GM12878 (cell line): Measurements from ENCODE around the gene ZNF618. TPM values are rescaled to one million over a fixed set of nuclear protein-coding genes. Genes with fewer than 3 reads are reported as not detected.

Experiments
- ATAC-seq: fragments of 200-7000 bp; cut with Tn5 transposase; 3 replicates; pipeline ENCODE4 v1.9.1; 2020; ENCODE audit warnings: mild to moderate bottlenecking, moderate library complexity
- BruUV-seq: library from RNA; stranded (reverse); fragments of 400-500 nt; replicated peaks from 2 replicates; lab custom pipeline; 2021; lab: Mats Ljungman, UMichigan
- CTCF ChIA-PET: fragments of 300-600 bp; sonication (Branson Sonifier 250); formaldehyde crosslinking; extraction: SDS; loops from one replicate; lab custom pipeline; 2021; ENCODE audit warnings: inconsistent platforms; lab: Yijun Ruan, JAX
- POLR2A ChIA-PET: fragments of 350-600 bp; formaldehyde crosslinking; extraction: SDS; loops from one replicate; lab custom pipeline; 2021; ENCODE audit warnings: inconsistent platforms; lab: Charles Lee
- RAD21 ChIA-PET: fragments of 300-600 bp; sonication (Branson Sonifier 250); formaldehyde crosslinking; loops from one replicate; lab custom pipeline; 2023; ENCODE audit warnings: antibody characterized with exemption; ENCODE audit not compliant: unreplicated experiment; lab: Charles Lee
- SMC1A ChIA-PET: fragments of 300-600 bp; sonication (Branson Sonifier 250); formaldehyde crosslinking; loops from one replicate; lab custom pipeline; 2023; ENCODE audit not compliant: unreplicated experiment, uncharacterized antibody; lab: Charles Lee
- DNase-seq: peaks from one replicate; pipeline ENCODE4 v3.0.0-alpha.2; 2011; ENCODE audit warnings: low read depth, low spot score
- FAIRE-seq: peaks from 3 replicates; lab custom pipeline; 2011; peaks lifted over from hg19 to GRCh38; lab: Jason Lieb, UNC
- H2AFZ ChIP-seq: 2 replicates; pipeline ENCODE4 v1.6.0; 2011; ENCODE audit warnings: low read depth, low read length, control low read depth; ENCODE audit not compliant: control insufficient read depth
- H3K27ac ChIP-seq: 2 replicates; pipeline ENCODE4 v1.5.1; 2011; ENCODE audit warnings: control low read depth; ENCODE audit not compliant: control insufficient read depth, insufficient read depth
- H3K27me3 ChIP-seq, 2 experiments: replicated peaks in 1 of 2; 2 replicates each; pipeline versions ENCODE4 v1.6.0 to v1.6.1; 2011; ENCODE audit warnings: low read length in 1 of 2; ENCODE audit not compliant: control insufficient read depth in 2 of 2, insufficient read depth in 2 of 2
- H3K36me3 ChIP-seq, 2 experiments: 2 replicates each; pipeline ENCODE4 v1.5.1; 2011; ENCODE audit warnings: low read length in 1 of 2; ENCODE audit not compliant: control insufficient read depth in 2 of 2, insufficient read depth in 2 of 2
- H3K4me1 ChIP-seq: 2 replicates; pipeline ENCODE4 v1.6.1; 2011; ENCODE audit warnings: mild to moderate bottlenecking, low read length, moderate library complexity, mixed read lengths; ENCODE audit not compliant: control insufficient read depth, insufficient read depth
- H3K4me2 ChIP-seq: 2 replicates; pipeline ENCODE4 v1.6.0; 2011; ENCODE audit warnings: control low read depth; ENCODE audit not compliant: control insufficient read depth, insufficient read depth
- H3K4me3 ChIP-seq: fragments of 200-600 bp; sonication (generic); 2 replicates; pipeline ENCODE4 v1.5.1; 2016
- H3K79me2 ChIP-seq: 2 replicates; pipeline ENCODE4 v1.6.0; 2011; ENCODE audit warnings: low read length; ENCODE audit not compliant: control insufficient read depth, insufficient read depth
- H3K9ac ChIP-seq: 2 replicates; pipeline ENCODE4 v1.8.0; 2011; ENCODE audit warnings: low read length, control low read depth, mixed read lengths; ENCODE audit not compliant: control insufficient read depth, insufficient read depth
- H3K9me3 ChIP-seq: replicated peaks from 3 replicates; pipeline ENCODE4 v1.5.1; 2011; ENCODE audit warnings: mild to moderate bottlenecking, low read length; ENCODE audit not compliant: control insufficient read depth, insufficient read depth
- H4K20me1 ChIP-seq: 2 replicates; pipeline ENCODE4 v1.6.0; 2011; ENCODE audit not compliant: control insufficient read depth, insufficient read depth
- ATF7 ChIP-seq: fragments of 450-650 bp; IDR thresholded peaks from 2 replicates; pipeline ENCODE4 v1.6.1; 2016; ENCODE audit warnings: low read depth, mild to moderate bottlenecking
- BHLHE40 ChIP-seq, 2 experiments: fragments of 450-650 bp in 1 of 2; IDR thresholded peaks; 2 replicates each; pipeline ENCODE4 v1.6.1; 2011 to 2017; ENCODE audit warnings: low read depth in 2 of 2, borderline replicate concordance in 1 of 2, improper control_type of control experiment in 1 of 2, low read length in 1 of 2, mild to moderate bottlenecking in 1 of 2
- MEF2A ChIP-seq: IDR thresholded peaks from 2 replicates; pipeline ENCODE4 v1.6.1; 2011; ENCODE audit warnings: low read depth, mild to moderate bottlenecking, low read length, moderate library complexity; ENCODE audit not compliant: insufficient read depth
- POU2F2 ChIP-seq: IDR thresholded peaks from 3 replicates; pipeline ENCODE4 v1.6.1; 2011; ENCODE audit warnings: low read depth, mild to moderate bottlenecking, low read length, borderline replicate concordance
- SPI1 ChIP-seq: IDR thresholded peaks from 2 replicates; pipeline ENCODE4 v1.6.1; 2011; ENCODE audit warnings: low read depth, mild to moderate bottlenecking, low read length, moderate library complexity, borderline replicate concordance; ENCODE audit not compliant: insufficient read depth
- TAF1 ChIP-seq: IDR thresholded peaks from 2 replicates; pipeline ENCODE4 v1.6.1; 2011; ENCODE audit warnings: mild to moderate bottlenecking, low read depth, low read length, borderline replicate concordance
- WRNIP1 ChIP-seq: IDR thresholded peaks from 2 replicates; pipeline ENCODE4 v1.6.1; 2011; ENCODE audit warnings: low read depth, low read length, improper control_type of control experiment, borderline replicate concordance
- WGBS: methylation state at CpG from one replicate; pipeline ENCODE4 v1.1.6; 2016; ENCODE audit warnings: low lambda C conversion rate; ENCODE audit not compliant: insufficient replicate concordance, insufficient coverage; ENCODE audit errors: missing lambda C conversion rate; 5-methylcytosine and 5-hydroxymethylcytosine counted together
- in situ Hi-C: fragments of 300-500 bp; cut with MboI; formaldehyde crosslinking; loops from 9 replicates; pipeline ENCODE4 v1.14.3; 2018; ENCODE audit warnings: mixed read lengths
- intact Hi-C: fragments of 100-400 bp; cut with micrococcal nuclease; formaldehyde crosslinking; loops from one replicate; pipeline ENCODE4 v1.14.2; 2022; ENCODE audit not compliant: unreplicated experiment
- polyA plus RNA-seq, 11 experiments: library from polyadenylated mRNA; depleted of rRNA in 4 of 11; unstranded in 6 of 11; stranded (reverse) in 5 of 11; fragments of >200 nt; fragmentation: Nextera tagmentation in 4 of 11; fragmentation: Illumina TruSeq in 1 of 11; extraction: Ambion mirVana in 4 of 11; extraction: Trizol in 1 of 11; gene quantifications; 1 replicate in 1 of 11; 2 replicates in 10 of 11; pipeline versions ENCODE4 v1.2.1 to v1.2.3, GENCODE V29; 2011 to 2016; ENCODE audit warnings: inconsistent platforms in 2 of 11, missing spikeins in 2 of 11, low read depth in 1 of 11
- total RNA-seq, 4 experiments: library from RNA; depleted of rRNA in 3 of 4; stranded (reverse); fragments of >200 nt in 3 of 4; fragmentation: Illumina TruSeq in 1 of 4; extraction: Trizol in 1 of 4; gene quantifications; 2 replicates each; pipeline versions ENCODE4 v1.2.1 to v1.2.3, GENCODE V29; 2013 to 2021
- TF ChIP-seq, protein P1 (sequence below), 3 experiments: IDR thresholded peaks in 2 of 3; conservative IDR thresholded peaks in 1 of 3; 2 replicates each; pipeline ENCODE4 v1.5.1; 2011; ENCODE audit warnings: low read depth in 3 of 3, low read length in 3 of 3, mild to moderate bottlenecking in 3 of 3, control low read depth in 2 of 3, moderate library complexity in 2 of 3, inconsistent platforms in 1 of 3, mixed read lengths in 1 of 3; ENCODE audit not compliant: control insufficient read depth in 2 of 3, insufficient read depth in 1 of 3; ENCODE audit errors: extremely low read depth in 1 of 3
- TF ChIP-seq, protein P2 (sequence below): IDR thresholded peaks from 2 replicates; pipeline ENCODE4 v1.6.1; 2012; ENCODE audit warnings: low read length, inconsistent platforms

Gene ZNF618
- total and polyA plus RNA-seq, 10 of the 15 experiments (the other 5 are each of a cell fraction or from before 2014, with no cell fraction given) = 0.01 to 0.24 (median 0.06) TPM; not detected in 2

DNA sequence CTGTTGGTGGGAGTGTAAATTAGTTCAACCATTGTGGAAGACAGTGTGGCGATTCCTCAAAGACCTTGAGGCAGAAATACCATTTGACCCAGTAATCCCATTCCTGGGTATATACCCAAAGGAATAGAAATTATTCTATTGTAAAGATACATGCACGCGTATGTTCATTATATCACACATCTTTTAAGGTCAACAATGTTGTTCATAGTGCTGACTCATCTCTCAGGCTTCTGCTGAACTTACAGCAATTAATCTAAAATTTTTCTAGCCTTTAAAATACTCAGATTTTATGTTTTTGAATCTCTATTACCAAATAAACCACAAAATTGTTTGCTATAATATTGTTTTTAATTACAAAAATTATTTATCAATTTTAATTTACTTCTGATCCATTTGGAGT lies 38.8 kb upstream of the ZNF618 start (continued):
- TF ChIP-seq POU2F2 (no peak), TAF1 (no peak), SPI1 (no peak)

DNA sequence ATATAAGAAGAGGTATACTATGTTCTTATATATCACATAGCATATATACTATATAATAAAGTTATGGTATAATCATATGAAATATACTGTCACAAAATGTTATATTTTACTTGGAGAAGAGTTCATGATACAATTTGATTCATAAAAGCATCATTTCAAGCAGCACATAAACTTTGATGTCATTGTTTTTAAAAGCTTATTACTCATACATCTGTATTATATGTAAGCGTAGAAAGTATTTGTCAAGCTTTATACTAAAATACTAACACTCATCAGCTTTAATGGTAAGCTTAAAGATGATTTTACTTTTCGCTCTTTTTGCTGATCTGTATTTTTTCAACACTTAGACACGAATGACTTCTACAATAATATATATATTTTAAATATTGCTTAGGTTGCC lies 34.0 kb upstream of the ZNF618 start:
- ATAC-seq (no peak), FAIRE-seq (no peak), DNase-seq (no peak)
- in situ Hi-C loops (no loop called here), intact Hi-C loops (no loop called here)
- Histone ChIP-seq H3K4me1 (no peaks in the 10 kb centered on the region), H3K36me3 (no peaks in the 10 kb centered on the region), H3K27ac (no peak overlapping the region), H2AFZ (no peak overlapping the region), H3K9ac (no peak overlapping the region), H3K4me3 (no peak overlapping the region), H3K4me2 (no peak overlapping the region), H3K79me2 (no peaks in the 10 kb centered on the region), H3K9me3 (no peaks in the 10 kb centered on the region), H4K20me1 (no peaks in the 10 kb centered on the region), H3K27me3 (no peaks in the 10 kb centered on the region)
- RAD21 ChIA-PET = no interaction called here
- no TSS peak for BruUV-seq
- no peak for TF ChIP-seq BHLHE40 (IDR thresholded peaks at IDR 0.05; ENCODE audit: borderline replicate concordance in 1 of 2, low read depth in 2 of 2, low read length in 1 of 2)
- no peak for TF ChIP-seq ATF7
- TF ChIP-seq, protein P1, sequence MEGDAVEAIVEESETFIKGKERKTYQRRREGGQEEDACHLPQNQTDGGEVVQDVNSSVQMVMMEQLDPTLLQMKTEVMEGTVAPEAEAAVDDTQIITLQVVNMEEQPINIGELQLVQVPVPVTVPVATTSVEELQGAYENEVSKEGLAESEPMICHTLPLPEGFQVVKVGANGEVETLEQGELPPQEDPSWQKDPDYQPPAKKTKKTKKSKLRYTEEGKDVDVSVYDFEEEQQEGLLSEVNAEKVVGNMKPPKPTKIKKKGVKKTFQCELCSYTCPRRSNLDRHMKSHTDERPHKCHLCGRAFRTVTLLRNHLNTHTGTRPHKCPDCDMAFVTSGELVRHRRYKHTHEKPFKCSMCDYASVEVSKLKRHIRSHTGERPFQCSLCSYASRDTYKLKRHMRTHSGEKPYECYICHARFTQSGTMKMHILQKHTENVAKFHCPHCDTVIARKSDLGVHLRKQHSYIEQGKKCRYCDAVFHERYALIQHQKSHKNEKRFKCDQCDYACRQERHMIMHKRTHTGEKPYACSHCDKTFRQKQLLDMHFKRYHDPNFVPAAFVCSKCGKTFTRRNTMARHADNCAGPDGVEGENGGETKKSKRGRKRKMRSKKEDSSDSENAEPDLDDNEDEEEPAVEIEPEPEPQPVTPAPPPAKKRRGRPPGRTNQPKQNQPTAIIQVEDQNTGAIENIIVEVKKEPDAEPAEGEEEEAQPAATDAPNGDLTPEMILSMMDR (IDR thresholded peaks at IDR 0.05 in 2 of 3, conservative IDR thresholded peaks at IDR 0.05 in 1 of 3; ENCODE audit: control insufficient read depth in 2 of 3, extremely low read depth in 1 of 3, insufficient read depth in 1 of 3, low read depth in 3 of 3, low read length in 3 of 3) = no peak
- TF ChIP-seq WRNIP1 = no peak
- TF ChIP-seq, protein P2, sequence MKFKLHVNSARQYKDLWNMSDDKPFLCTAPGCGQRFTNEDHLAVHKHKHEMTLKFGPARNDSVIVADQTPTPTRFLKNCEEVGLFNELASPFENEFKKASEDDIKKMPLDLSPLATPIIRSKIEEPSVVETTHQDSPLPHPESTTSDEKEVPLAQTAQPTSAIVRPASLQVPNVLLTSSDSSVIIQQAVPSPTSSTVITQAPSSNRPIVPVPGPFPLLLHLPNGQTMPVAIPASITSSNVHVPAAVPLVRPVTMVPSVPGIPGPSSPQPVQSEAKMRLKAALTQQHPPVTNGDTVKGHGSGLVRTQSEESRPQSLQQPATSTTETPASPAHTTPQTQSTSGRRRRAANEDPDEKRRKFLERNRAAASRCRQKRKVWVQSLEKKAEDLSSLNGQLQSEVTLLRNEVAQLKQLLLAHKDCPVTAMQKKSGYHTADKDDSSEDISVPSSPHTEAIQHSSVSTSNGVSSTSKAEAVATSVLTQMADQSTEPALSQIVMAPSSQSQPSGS = no peak
- no peak for TF ChIP-seq MEF2A
- POLR2A ChIA-PET = no interaction called here
- CTCF ChIA-PET = interaction anchor here (0.9 kb wide), 1 partner anchor 34 kb away, joined by 3 read pairs; no protein-coding TSS in a partner anchor
- 3% methylated on average over 3 of the region's 3 CpGs for WGBS
- SMC1A ChIA-PET = no interaction called here
